ENCODE measurements around the gene FNIP1. TPM values are rescaled to one million over a fixed set of nuclear protein-coding genes. Genes with fewer than 3 reads are reported as not detected.
"Not testable (repeated sequence)": the region's sequence is repeated elsewhere in the genome, so short reads cannot be mapped to it uniquely, and the experiment has no call there.

FNIP1 gene
- total and polyA plus RNA-seq, 2 experiments from 2014 or later: 8.2 to 27.9 TPM

DNA sequence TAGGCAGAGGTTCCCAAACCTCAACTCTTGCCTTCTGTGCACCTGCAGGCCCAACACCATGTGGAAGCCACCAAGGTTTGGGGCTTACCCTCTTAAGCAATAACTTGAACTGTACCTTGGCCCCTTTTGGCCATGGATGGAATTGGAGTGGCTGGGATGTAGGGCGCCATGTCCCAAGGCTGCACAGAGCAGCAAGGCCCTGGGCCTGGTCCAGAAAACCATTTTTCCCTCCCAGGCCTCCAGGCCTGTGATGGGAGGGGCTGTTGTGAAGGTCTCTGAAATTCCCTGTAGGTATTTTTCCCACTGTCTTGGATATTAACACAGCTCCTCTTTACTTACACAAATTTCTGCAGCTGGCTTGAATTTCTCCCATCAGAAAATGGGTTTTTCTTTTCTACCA is 46.2 kb upstream of the FNIP1 start:
- H3K27ac ChIP-seq (ENCODE audit: low read depth); H3K36me3 ChIP-seq (ENCODE audit: insufficient read depth); H3K27ac Mint-ChIP-seq; H3K4me1 Mint-ChIP-seq; H3K4me1 ChIP-seq (ENCODE audit: insufficient read depth); H3K79me2 ChIP-seq (replicated peaks; ENCODE audit: insufficient read depth); H3F3A ChIP-seq (replicated peaks; ENCODE audit: low read depth); H2AFZ ChIP-seq; H3K4me3 ChIP-seq; H3K4me2 ChIP-seq; H3K4me3 Mint-ChIP-seq; DNase-seq (ENCODE audit: low spot score); ATAC-seq; H3K9me2 ChIP-seq (ENCODE audit: insufficient read depth); H3K27me3 ChIP-seq (ENCODE audit: insufficient read depth); H3K27me3 Mint-ChIP-seq (ENCODE audit: insufficient read depth, low read depth, poor library complexity); H4K20me1 ChIP-seq (replicated peaks; ENCODE audit: insufficient read depth): not testable (repeated sequence)
- H3K36me3 Mint-ChIP-seq (ENCODE audit: low read depth): peaks cover 25% of the 10 kb centered on the region
- H3K9me3 Mint-ChIP-seq: peaks cover 57% of the 10 kb centered on the region

DNA sequence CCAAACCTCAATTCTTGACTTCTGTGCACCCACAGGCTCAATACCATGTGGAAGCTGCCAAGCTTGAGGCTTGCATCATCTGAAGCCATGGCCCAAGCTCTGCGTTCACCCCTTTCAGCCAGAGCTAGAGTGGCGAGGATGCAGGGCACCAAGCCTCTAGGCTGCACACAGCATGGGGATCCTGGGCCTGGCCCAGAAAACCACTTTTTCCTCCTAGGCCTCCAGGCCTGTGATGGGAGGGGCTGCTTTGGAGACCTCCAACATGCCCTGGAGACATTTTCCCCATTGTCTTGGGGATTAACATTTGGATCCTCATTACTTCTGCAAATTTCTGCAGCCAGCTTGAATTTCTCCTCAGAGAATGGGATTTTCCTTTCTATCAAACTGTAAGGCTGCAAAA is 35.9 kb upstream of the FNIP1 start:
- not testable (repeated sequence) for H3K4me1 Mint-ChIP-seq

DNA sequence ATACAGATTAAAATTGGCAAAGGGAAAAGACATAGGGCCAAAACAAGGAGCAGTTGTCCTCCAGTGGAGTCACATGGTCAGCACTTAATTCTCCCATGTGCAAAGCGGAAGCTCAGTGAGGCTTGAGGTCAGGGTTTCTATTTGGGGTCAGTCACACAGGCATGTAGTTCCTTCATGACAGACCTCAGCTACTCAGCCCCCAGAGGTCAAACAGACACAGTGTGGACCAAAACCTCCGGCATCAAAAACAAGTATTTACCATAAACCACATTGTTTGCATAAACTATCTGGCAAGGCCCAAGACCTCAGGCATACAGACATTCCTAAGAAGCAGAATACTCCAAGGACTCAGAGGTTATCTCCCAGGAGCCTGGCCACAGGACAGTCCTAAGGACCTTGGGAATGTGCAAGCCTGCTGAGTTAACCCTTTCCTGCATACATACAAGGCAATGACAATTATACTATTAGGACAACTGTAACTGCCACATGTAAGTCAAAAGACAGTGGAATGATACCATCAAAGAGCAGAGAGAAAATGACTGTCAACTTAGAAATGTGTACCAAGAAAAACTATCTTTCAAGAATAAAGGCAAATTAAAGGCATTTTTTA is 28.7 kb upstream of the FNIP1 start:
- no peaks in the 10 kb centered on the region for H3K27me3 ChIP-seq (ENCODE audit: insufficient read depth)
- H4K20me1 ChIP-seq (replicated peaks; ENCODE audit: insufficient read depth): no peaks in the 10 kb centered on the region
- H3K27ac ChIP-seq (ENCODE audit: low read depth): no peak overlapping the region
- no peaks in the 10 kb centered on the region for H3K36me3 ChIP-seq (ENCODE audit: insufficient read depth)
- no peak overlapping the region for H2AFZ ChIP-seq
- no peak overlapping the region for H3K4me3 ChIP-seq
- Mint-ChIP-seq H3K4me1 (no peaks in the 10 kb centered on the region), H3K4me3 (no peak overlapping the region), H3K27me3 (ENCODE audit: insufficient read depth, low read depth, poor library complexity) (peaks cover 6% of the 10 kb centered on the region), H3K36me3 (ENCODE audit: low read depth) (no peaks in the 10 kb centered on the region), H3K27ac (no peak overlapping the region), H3K9me3 (peaks cover 1% of the 10 kb centered on the region; the same call in 1 of the 3 replicates)
- no peak for ATAC-seq
- no peak overlapping the region for H3K4me2 ChIP-seq
- H3K4me1 ChIP-seq (ENCODE audit: insufficient read depth): no peaks in the 10 kb centered on the region
- DNase-seq (ENCODE audit: low spot score): no peak
- no peaks in the 10 kb centered on the region for H3F3A ChIP-seq (replicated peaks; ENCODE audit: low read depth)
- 0 out of 2 replicates have a peak, but pooled peaks cover 4% of the 10 kb centered on the region for H3K9me2 ChIP-seq (ENCODE audit: insufficient read depth)
- no peaks in the 10 kb centered on the region for H3K79me2 ChIP-seq (replicated peaks; ENCODE audit: insufficient read depth)
- TF ChIP-seq NANOG (IDR thresholded peaks at IDR 0.05; ENCODE audit: borderline replicate concordance): no peak
- TF ChIP-seq, protein P1, sequence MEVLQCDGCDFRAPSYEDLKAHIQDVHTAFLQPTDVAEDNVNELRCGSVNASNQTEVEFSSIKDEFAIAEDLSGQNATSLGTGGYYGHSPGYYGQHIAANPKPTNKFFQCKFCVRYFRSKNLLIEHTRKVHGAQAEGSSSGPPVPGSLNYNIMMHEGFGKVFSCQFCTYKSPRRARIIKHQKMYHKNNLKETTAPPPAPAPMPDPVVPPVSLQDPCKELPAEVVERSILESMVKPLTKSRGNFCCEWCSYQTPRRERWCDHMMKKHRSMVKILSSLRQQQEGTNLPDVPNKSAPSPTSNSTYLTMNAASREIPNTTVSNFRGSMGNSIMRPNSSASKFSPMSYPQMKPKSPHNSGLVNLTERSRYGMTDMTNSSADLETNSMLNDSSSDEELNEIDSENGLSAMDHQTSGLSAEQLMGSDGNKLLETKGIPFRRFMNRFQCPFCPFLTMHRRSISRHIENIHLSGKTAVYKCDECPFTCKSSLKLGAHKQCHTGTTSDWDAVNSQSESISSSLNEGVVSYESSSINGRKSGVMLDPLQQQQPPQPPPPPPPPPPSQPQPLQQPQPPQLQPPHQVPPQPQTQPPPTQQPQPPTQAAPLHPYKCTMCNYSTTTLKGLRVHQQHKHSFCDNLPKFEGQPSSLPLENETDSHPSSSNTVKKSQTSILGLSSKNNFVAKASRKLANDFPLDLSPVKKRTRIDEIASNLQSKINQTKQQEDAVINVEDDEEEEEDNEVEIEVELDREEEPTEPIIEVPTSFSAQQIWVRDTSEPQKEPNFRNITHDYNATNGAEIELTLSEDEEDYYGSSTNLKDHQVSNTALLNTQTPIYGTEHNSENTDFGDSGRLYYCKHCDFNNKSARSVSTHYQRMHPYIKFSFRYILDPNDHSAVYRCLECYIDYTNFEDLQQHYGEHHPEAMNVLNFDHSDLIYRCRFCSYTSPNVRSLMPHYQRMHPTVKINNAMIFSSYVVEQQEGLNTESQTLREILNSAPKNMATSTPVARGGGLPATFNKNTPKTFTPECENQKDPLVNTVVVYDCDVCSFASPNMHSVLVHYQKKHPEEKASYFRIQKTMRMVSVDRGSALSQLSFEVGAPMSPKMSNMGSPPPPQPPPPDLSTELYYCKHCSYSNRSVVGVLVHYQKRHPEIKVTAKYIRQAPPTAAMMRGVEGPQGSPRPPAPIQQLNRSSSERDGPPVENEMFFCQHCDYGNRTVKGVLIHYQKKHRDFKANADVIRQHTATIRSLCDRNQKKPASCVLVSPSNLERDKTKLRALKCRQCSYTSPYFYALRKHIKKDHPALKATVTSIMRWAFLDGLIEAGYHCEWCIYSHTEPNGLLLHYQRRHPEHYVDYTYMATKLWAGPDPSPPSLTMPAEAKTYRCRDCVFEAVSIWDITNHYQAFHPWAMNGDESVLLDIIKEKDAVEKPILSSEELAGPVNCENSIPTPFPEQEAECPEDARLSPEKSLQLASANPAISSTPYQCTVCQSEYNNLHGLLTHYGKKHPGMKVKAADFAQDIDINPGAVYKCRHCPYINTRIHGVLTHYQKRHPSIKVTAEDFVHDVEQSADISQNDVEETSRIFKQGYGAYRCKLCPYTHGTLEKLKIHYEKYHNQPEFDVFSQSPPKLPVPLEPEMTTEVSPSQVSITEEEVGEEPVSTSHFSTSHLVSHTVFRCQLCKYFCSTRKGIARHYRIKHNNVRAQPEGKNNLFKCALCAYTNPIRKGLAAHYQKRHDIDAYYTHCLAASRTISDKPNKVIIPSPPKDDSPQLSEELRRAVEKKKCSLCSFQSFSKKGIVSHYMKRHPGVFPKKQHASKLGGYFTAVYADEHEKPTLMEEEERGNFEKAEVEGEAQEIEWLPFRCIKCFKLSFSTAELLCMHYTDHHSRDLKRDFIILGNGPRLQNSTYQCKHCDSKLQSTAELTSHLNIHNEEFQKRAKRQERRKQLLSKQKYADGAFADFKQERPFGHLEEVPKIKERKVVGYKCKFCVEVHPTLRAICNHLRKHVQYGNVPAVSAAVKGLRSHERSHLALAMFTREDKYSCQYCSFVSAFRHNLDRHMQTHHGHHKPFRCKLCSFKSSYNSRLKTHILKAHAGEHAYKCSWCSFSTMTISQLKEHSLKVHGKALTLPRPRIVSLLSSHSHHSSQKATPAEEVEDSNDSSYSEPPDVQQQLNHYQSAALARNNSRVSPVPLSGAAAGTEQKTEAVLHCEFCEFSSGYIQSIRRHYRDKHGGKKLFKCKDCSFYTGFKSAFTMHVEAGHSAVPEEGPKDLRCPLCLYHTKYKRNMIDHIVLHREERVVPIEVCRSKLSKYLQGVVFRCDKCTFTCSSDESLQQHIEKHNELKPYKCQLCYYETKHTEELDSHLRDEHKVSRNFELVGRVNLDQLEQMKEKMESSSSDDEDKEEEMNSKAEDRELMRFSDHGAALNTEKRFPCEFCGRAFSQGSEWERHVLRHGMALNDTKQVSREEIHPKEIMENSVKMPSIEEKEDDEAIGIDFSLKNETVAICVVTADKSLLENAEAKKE (CRISPR knock-in tag; IDR thresholded peaks at IDR 0.05): no peak
- TF ChIP-seq, protein P2, sequence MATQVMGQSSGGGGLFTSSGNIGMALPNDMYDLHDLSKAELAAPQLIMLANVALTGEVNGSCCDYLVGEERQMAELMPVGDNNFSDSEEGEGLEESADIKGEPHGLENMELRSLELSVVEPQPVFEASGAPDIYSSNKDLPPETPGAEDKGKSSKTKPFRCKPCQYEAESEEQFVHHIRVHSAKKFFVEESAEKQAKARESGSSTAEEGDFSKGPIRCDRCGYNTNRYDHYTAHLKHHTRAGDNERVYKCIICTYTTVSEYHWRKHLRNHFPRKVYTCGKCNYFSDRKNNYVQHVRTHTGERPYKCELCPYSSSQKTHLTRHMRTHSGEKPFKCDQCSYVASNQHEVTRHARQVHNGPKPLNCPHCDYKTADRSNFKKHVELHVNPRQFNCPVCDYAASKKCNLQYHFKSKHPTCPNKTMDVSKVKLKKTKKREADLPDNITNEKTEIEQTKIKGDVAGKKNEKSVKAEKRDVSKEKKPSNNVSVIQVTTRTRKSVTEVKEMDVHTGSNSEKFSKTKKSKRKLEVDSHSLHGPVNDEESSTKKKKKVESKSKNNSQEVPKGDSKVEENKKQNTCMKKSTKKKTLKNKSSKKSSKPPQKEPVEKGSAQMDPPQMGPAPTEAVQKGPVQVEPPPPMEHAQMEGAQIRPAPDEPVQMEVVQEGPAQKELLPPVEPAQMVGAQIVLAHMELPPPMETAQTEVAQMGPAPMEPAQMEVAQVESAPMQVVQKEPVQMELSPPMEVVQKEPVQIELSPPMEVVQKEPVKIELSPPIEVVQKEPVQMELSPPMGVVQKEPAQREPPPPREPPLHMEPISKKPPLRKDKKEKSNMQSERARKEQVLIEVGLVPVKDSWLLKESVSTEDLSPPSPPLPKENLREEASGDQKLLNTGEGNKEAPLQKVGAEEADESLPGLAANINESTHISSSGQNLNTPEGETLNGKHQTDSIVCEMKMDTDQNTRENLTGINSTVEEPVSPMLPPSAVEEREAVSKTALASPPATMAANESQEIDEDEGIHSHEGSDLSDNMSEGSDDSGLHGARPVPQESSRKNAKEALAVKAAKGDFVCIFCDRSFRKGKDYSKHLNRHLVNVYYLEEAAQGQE (IDR thresholded peaks at IDR 0.05; ENCODE audit: unreplicated experiment): no peak
- TF ChIP-seq, protein P3, sequence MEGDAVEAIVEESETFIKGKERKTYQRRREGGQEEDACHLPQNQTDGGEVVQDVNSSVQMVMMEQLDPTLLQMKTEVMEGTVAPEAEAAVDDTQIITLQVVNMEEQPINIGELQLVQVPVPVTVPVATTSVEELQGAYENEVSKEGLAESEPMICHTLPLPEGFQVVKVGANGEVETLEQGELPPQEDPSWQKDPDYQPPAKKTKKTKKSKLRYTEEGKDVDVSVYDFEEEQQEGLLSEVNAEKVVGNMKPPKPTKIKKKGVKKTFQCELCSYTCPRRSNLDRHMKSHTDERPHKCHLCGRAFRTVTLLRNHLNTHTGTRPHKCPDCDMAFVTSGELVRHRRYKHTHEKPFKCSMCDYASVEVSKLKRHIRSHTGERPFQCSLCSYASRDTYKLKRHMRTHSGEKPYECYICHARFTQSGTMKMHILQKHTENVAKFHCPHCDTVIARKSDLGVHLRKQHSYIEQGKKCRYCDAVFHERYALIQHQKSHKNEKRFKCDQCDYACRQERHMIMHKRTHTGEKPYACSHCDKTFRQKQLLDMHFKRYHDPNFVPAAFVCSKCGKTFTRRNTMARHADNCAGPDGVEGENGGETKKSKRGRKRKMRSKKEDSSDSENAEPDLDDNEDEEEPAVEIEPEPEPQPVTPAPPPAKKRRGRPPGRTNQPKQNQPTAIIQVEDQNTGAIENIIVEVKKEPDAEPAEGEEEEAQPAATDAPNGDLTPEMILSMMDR (conservative IDR thresholded peaks at IDR 0.05; ENCODE audit: low read depth in 2 of 2): no peak

More for the DNA sequence above, 35.9 kb upstream of the FNIP1 start:
- not testable (repeated sequence) for H3K4me3 ChIP-seq; H3K79me2 ChIP-seq (replicated peaks; ENCODE audit: insufficient read depth); ATAC-seq; H3K27ac Mint-ChIP-seq; H3K36me3 ChIP-seq (ENCODE audit: insufficient read depth); H3F3A ChIP-seq (replicated peaks; ENCODE audit: low read depth); H3K27me3 Mint-ChIP-seq (ENCODE audit: insufficient read depth, low read depth, poor library complexity); H3K27ac ChIP-seq (ENCODE audit: low read depth); H3K4me3 Mint-ChIP-seq; H4K20me1 ChIP-seq (replicated peaks; ENCODE audit: insufficient read depth); DNase-seq (ENCODE audit: low spot score); H2AFZ ChIP-seq; H3K4me2 ChIP-seq; H3K4me1 ChIP-seq (ENCODE audit: insufficient read depth); H3K27me3 ChIP-seq (ENCODE audit: insufficient read depth)
- 0 out of 2 replicates have a peak, but pooled peaks cover 13% of the 10 kb centered on the region for H3K9me2 ChIP-seq (ENCODE audit: insufficient read depth)
- Mint-ChIP-seq H3K36me3 (ENCODE audit: low read depth) (peaks cover 14% of the 10 kb centered on the region; the same call in 2 of the 3 replicates), H3K9me3 (peaks cover 33% of the 10 kb centered on the region)

Measured in GM23338 (cell line).